Measurements from ENCODE around the gene ANOS1. TPM values are rescaled to one million over a fixed set of nuclear protein-coding genes. Genes with fewer than 3 reads are reported as not detected.
"Not testable (repeated sequence)": the region's sequence is repeated elsewhere in the genome, so short reads cannot be mapped to it uniquely, and the experiment has no call there.

Gene ANOS1
- not detected in 2 replicates for total RNA-seq (2014; rRNA removed; shearing (Covaris generic))

DNA sequence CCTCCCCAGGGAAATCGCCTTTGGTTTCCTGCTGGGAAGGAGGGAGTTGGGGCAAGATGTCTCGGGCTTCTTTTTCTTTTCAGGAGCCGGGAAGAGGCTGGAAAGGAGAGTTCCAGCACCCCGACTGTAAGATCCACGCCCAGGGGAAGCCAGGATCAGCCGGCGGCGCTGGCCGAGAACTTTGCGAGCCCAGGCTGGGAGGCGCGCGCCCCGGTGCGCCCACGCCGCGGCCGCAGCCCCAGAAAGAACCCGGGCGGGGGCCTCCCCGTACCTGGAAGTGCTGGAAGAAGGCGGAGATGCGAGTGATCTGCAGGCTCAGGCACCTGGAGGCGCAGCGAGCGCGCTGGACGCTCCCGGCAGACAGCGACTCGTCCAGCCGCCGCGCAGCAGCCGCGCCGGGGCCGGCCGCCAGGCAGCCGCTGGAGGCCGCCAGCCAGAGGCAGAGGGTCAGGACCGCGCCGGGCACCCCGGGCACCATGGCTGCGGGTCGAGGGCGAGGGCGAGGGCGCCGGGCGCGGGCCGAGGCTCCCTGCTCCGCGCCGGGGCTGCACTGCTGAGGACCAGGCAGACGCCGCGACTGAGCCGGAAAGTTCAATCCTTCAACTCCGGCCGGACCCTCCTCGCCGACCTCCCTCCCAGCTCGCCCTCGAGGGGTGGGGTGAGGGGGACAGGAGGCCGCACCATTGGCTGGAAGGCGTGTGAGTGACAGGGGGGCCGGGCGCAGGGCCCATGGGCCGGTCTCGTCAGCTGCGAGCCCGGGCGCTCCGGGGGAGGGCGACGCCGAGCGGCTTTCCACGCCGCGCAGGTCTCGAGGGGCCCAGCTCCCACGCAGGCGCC, at the start of gene ANOS1:
Gene ANOS1, minus strand, starts transcription at position 579 of the 837 bp plus-strand sequence. Its CDS starts 101 bp downstream, at position 478.
- DNase-seq (ENCODE audit: low spot score): no peak

DNA sequence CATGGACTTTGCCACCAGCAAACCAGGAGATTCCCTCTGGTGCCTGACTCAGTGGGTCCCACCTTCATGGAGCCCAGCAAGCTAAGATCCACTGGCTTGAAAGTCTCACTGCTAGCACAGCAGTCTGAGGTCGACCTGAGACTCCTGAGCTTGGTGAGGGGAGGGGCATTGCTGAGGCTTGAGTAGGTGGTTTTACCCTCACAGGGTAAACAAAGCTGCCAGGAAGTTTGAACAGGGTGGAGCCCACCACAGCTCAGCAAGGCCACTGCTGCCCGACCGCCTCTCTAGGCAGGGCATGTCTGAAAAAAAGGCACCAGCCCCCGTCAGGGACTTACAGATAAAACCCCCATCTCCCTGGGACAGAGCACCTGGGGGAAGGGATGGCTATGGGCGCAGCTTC, 41.2 kb upstream of the ANOS1 start:
- DNase-seq (ENCODE audit: low spot score): no peak

GRCh38 chrX:8760021-8760420, 28.1 kb upstream of the ANOS1 start:
- no peak for DNase-seq (ENCODE audit: low spot score)

- DNase-seq (ENCODE audit: low spot score): not testable (repeated sequence)
These were observed 26.8 kb upstream of the ANOS1 start for GRCh38 chrX:8758706-8759105.

- DNase-seq (ENCODE audit: low spot score): not testable (repeated sequence)
These were observed 25.9 kb upstream of the ANOS1 start for GRCh38 chrX:8757609-8758389.

GRCh38 chrX:8755813-8756212, 23.9 kb upstream of the ANOS1 start:
- DNase-seq (ENCODE audit: low spot score): no peak

DNA sequence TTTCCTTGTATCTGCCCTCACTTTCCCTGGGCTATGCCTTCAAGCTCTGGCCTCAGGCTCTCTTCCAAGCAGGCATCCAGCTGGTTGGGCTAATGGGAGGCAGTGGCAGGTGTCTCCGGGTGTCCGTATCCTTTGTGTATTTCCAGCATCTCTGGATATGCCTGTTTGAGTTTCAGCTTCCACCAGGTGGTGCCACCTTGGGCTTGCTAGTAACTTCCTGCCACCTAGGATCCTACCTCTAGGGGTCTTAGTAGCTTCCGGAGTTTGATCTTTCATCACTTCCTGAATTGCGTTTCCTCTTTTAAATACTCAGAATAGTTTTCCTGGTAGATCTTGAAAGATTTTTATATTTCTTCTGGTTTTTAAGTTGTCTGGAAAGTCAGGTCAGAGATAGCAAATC, 23.2 kb upstream of the ANOS1 start:
- peak; percentile 14 for DNase-seq (ENCODE audit: low spot score)

GRCh38 chrX:8749697-8750096, 17.8 kb upstream of the ANOS1 start:
- no peak for DNase-seq (ENCODE audit: low spot score)

DNA sequence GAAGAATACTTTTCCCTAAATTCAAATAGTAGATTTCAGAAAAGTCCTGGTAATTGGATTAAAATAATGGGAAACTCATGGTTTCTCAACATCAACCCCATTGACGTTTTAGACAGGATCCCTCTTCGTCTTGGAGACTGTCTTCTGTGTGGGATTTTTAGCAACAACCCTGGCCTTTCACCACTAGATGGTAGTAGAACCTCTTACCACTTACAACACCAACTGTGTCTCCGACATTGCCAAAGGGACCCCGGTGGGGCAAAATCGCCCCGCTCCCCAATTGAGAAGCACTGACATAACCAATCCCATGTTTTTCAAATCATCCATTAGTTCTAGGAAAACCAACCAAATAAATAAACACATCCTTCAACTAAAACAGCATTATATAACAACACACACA, 16.9 kb upstream of the ANOS1 start:
- peak; percentile 9 for DNase-seq (ENCODE audit: low spot score)

- peak; percentile 54 for DNase-seq (ENCODE audit: low spot score)
These were observed 11.3 kb upstream of the ANOS1 start for GRCh38 chrX:8743126-8743732.

- DNase-seq (ENCODE audit: low spot score): no peak
These were observed 10.0 kb upstream of the ANOS1 start for GRCh38 chrX:8741981-8742380.

- DNase-seq (ENCODE audit: low spot score): peak; percentile 41
These were observed 6.8 kb upstream of the ANOS1 start for GRCh38 chrX:8738588-8739189.

DNA sequence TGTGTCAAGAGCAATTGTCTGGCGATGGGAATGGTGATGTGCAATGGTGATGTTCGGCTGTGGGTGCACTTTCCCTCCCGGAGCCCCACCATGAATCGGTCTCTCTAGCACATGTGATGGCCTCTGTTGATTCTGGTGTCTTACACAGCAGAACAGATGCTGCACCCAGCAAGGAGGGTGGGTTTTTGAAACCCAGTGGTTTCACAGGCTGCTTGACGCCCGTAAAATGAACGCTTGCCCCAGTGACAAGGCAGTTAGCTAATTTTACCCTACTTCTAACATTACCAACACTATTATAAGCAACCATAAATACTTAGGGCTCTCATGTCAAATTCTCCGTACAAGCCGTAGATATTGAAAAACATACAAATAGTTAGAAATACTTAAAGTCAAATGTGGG, 5.9 kb upstream of the ANOS1 start:
- no peak for DNase-seq (ENCODE audit: low spot score)

GRCh38 chrX:8730812-8731558, 952 bp downstream of the ANOS1 start:
- DNase-seq (ENCODE audit: low spot score): no peak

DNA sequence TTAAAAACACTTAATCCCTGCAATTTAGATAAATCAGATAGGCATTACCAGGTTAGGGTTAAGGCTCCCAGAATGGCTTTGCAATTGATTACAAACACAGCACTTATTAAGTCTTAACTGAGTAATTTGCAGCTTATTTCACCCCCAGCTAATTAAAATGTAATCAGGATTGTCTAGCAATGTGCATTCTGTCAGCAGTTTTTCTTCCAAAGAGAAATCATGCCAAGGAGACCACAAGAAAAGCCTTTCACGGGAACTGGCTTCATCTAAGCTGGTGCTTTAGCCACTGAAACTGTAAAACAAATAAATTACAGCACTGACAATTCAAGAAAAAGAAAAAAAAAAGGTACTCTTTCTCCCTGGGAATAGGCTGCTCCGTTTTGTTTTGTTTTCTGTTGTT, 2.1 kb downstream of the ANOS1 start:
- no peak for DNase-seq (ENCODE audit: low spot score)

GRCh38 chrX:8728932-8729535, 2.9 kb downstream of the ANOS1 start:
- no peak for DNase-seq (ENCODE audit: low spot score)

DNA sequence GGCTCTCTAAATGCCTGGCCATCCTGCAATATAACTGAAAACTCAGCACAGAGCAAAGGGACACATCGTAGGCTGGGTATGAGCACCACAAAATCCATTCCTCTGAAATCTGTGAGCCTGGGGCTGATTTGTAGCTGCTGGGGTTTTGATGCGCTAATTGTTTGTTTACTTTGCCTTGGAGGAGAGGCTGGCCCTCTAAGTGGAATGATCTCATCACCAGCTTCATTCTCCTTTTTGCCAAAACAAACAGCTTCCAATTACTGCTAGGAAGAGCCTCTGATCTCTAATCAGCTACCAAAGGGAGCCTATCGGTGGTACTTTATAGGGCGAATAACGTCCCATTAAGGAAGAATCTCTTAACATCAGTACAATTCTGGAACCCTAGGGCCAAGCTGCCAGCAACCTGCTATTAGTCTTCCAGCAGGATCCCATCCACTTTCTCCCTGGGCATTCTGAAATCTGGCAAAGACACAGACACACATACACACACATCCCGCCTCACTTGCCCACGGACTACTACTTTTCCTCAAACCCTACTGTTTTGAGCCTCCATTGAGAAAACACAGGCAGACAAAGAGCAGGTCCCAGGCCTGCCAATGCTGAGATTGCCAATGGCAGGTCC, 5.8 kb downstream of the ANOS1 start:
- no peak for DNase-seq (ENCODE audit: low spot score)

- DNase-seq (ENCODE audit: low spot score): no peak
These were observed 7.6 kb downstream of the ANOS1 start for GRCh38 chrX:8724300-8724699.

GRCh38 chrX:8721536-8721935, 10.4 kb downstream of the ANOS1 start:
- DNase-seq (ENCODE audit: low spot score): no peak

- DNase-seq (ENCODE audit: low spot score): no peak
These were observed 11.8 kb downstream of the ANOS1 start for GRCh38 chrX:8720136-8720535.

All from HT-29 (cell line).